Breast epithelium (tissue), 4 donors: ENCODE measurements around the gene EFEMP1. TPM values are rescaled to one million over a fixed set of nuclear protein-coding genes. Genes with fewer than 3 reads are reported as not detected.

Experiments used
- DNase-seq, 2 donors: peaks; one replicate each; pipeline ENCODE4 v3.0.0-alpha.2; 2019; ENCODE audit warnings: low spot score in 2 of 2
- H3K27ac ChIP-seq, 2 donors: fragments of 200-600 bp; sonication (generic) in 1 of 2; one replicate each; pipeline ENCODE4 v1.5.1; 2016 to 2019; ENCODE audit warnings: mild to moderate bottlenecking in 1 of 2
- H3K27me3 ChIP-seq, 2 donors: fragments of 200-600 bp; sonication (generic) in 1 of 2; one replicate each; pipeline versions ENCODE4 v1.5.1 to v1.6.0; 2017 to 2019; ENCODE audit warnings: control low read depth in 1 of 2, mild to moderate bottlenecking in 1 of 2
- H3K36me3 ChIP-seq: fragments of 200-600 bp; one replicate; pipeline ENCODE4 v1.5.1; 2019
- H3K4me1 ChIP-seq, 2 donors: fragments of 200-600 bp; sonication (generic); one replicate each; pipeline ENCODE4 v1.5.1; 2016 to 2019; ENCODE audit warnings: control low read depth in 1 of 2
- H3K4me3 ChIP-seq, 3 donors: fragments of 200-600 bp; sonication (generic); 1 replicate in 2 of 3; 2 replicates in 1 of 3; pipeline ENCODE4 v1.5.1; 2016 to 2019; ENCODE audit warnings: mild to moderate bottlenecking in 3 of 3, moderate library complexity in 2 of 3
- H3K9me3 ChIP-seq, 2 donors: fragments of 200-600 bp; sonication (generic) in 1 of 2; one replicate each; pipeline ENCODE4 v1.5.1; 2016 to 2019; ENCODE audit warnings: control low read depth in 1 of 2
- CTCF ChIP-seq, 3 donors: fragments of 450-650 bp; IDR thresholded peaks; one replicate each; pipeline ENCODE4 v1.5.1; 2016 to 2017; ENCODE audit warnings: antibody characterized with exemption in 3 of 3, mild to moderate bottlenecking in 3 of 3, moderate library complexity in 3 of 3
- POLR2A ChIP-seq: fragments of 450-650 bp; IDR thresholded peaks from one replicate; pipeline ENCODE4 v1.6.1; 2016; ENCODE audit warnings: antibody characterized with exemption, mild to moderate bottlenecking, moderate library complexity
- POLR2AphosphoS5 ChIP-seq, 3 donors: sonication (generic); formaldehyde crosslinking; IDR thresholded peaks; one replicate each; pipeline ENCODE4 v1.6.1; 2017; ENCODE audit warnings: antibody characterized with exemption in 3 of 3
- intact Hi-C: fragments of 100-400 bp; cut with DNase I; formaldehyde crosslinking; loops from one replicate; pipeline ENCODE4 v1.15.1; 2023; ENCODE audit warnings: low total_unique reads
- total RNA-seq, 3 donors: library from RNA; depleted of rRNA; stranded (reverse); fragments of >200 nt; gene quantifications; one replicate each; pipeline ENCODE4 v1.1.0, GENCODE V29; 2016

Gene EFEMP1
- total RNA-seq, 3 donors from 2014 or later: 186 to 445 (median 273) TPM

DNA sequence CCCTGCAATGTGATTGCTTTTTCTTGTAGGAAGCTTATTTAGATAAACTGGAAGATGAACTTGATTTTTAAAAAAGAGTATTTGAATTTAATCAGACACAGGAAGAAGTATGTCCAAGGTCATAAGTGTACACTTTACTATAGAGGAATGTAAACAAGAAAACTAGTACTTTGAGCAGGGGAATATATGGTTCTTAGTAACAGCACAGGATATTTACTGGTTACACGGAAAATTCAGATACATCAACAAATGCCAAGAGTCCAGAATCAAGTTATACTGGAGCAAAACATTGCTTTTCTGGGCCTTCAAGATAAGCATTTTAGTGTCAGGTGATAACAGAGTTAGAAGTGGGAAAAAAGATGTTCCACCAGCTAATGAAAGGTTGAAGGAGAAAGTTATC is 75.5 kb downstream of the EFEMP1 start:
- Histone ChIP-seq H3K4me3 (no peak overlapping the region), H3K27ac (no peak overlapping the region), H3K9me3 (no peaks in the 10 kb centered on the region), H3K27me3 (no peaks in the 10 kb centered on the region), H3K36me3 (no peaks in the 10 kb centered on the region), H3K4me1 (no peaks in the 10 kb centered on the region)
- TF ChIP-seq CTCF (IDR thresholded peaks at IDR 0.05) (no peak), POLR2A (no peak), POLR2AphosphoS5 (IDR thresholded peaks at IDR 0.05) (no peak)
- no peak for DNase-seq
- intact Hi-C loops: no loop called here

- no peaks in the 10 kb centered on the region for H3K9me3 ChIP-seq
- DNase-seq: no peak
- H3K27ac ChIP-seq: no peak overlapping the region
- H3K27me3 ChIP-seq: no peaks in the 10 kb centered on the region
- H3K4me1 ChIP-seq: no peaks in the 10 kb centered on the region
- intact Hi-C loops: no loop called here
- no peak overlapping the region for H3K4me3 ChIP-seq
- H3K36me3 ChIP-seq: no peaks in the 10 kb centered on the region
- TF ChIP-seq POLR2AphosphoS5 (IDR thresholded peaks at IDR 0.05): no peak
- no peak for TF ChIP-seq POLR2A
- TF ChIP-seq CTCF (IDR thresholded peaks at IDR 0.05): no peak
These were observed 77.2 kb downstream of the EFEMP1 start for GRCh38 chr2:55846426-55846825.

DNA sequence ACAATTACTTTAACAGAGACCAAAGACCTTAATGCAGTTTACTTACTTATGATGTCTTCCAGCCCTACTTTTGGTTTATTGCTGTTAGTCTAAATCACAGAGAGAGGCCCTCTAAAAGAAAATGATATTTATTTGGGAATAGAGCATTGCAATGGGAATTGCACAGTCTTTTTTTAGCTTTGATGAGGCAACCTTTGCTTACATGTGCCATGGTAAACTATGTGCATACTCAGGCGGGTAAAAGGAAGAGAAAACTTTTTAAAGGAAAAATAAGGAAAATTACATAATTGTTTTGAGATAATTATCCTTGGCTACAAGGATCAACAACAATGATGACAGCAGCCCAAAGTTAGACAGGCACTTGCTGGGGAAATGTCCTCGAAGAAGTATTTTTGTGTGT is 78.6 kb downstream of the EFEMP1 start:
- DNase-seq: no peak
- Histone ChIP-seq H3K4me1 (no peaks in the 10 kb centered on the region), H3K27ac (no peak overlapping the region), H3K36me3 (no peaks in the 10 kb centered on the region), H3K27me3 (no peaks in the 10 kb centered on the region), H3K9me3 (no peaks in the 10 kb centered on the region), H3K4me3 (no peak overlapping the region)
- TF ChIP-seq POLR2AphosphoS5 (IDR thresholded peaks at IDR 0.05): no peak
- no peak for TF ChIP-seq POLR2A
- no peak for TF ChIP-seq CTCF (IDR thresholded peaks at IDR 0.05)
- intact Hi-C loops: no loop called here

DNA sequence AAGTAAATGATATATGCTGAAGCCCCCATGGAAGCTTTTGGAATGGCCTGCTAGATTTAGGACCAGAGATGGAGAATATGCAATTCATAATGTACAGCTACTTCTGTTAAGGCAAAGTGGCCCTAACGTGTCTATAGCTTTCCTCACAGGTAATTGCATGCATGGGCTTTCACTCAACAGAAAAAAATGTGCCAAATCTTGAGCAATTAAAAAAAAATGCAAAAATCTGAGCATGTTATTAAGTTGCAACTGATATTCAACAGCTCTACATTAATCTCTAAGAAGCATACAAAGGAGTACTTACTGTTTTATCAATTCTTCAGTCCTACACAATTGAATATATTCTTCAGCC is 79.6 kb downstream of the EFEMP1 start:
- H3K9me3 ChIP-seq: no peaks in the 10 kb centered on the region
- intact Hi-C loops: no loop called here
- no peaks in the 10 kb centered on the region for H3K36me3 ChIP-seq
- no peak for DNase-seq
- no peak overlapping the region for H3K4me3 ChIP-seq
- TF ChIP-seq POLR2A (no peak), CTCF (IDR thresholded peaks at IDR 0.05) (no peak), POLR2AphosphoS5 (IDR thresholded peaks at IDR 0.05) (no peak)
- H3K27me3 ChIP-seq: no peaks in the 10 kb centered on the region
- no peaks in the 10 kb centered on the region for H3K4me1 ChIP-seq
- H3K27ac ChIP-seq: no peak overlapping the region

GRCh38 chr2:55843096-55843993 is 80.2 kb downstream of the EFEMP1 start:
- Histone ChIP-seq H3K27me3 (no peaks in the 10 kb centered on the region), H3K36me3 (no peaks in the 10 kb centered on the region), H3K27ac (no peak overlapping the region), H3K9me3 (no peaks in the 10 kb centered on the region), H3K4me1 (no peaks in the 10 kb centered on the region), H3K4me3 (no peak overlapping the region)
- no peak for TF ChIP-seq POLR2A
- TF ChIP-seq CTCF (IDR thresholded peaks at IDR 0.05): no peak
- TF ChIP-seq POLR2AphosphoS5 (IDR thresholded peaks at IDR 0.05): no peak
- intact Hi-C loops: no loop called here
- no peak for DNase-seq
